DOHH2 (cell line): ENCODE measurements around the gene RFX4.

Experiments used
- CTCF ChIP-seq: fragments of 200-600 bp; sonication (generic); IDR thresholded peaks from one replicate; pipeline ENCODE4 v1.5.1; 2014; ENCODE audit warnings: antibody characterized with exemption, mild to moderate bottlenecking, low read depth, low read length; ENCODE audit not compliant: poor library complexity, severe bottlenecking
- EZH2phosphoT487 ChIP-seq: fragments of 200-600 bp; sonication (generic); IDR thresholded peaks from 2 replicates; pipeline ENCODE4 v1.6.1; 2017; ENCODE audit warnings: borderline replicate concordance, mild to moderate bottlenecking, antibody characterized with exemption, low read length, moderate library complexity, mixed read lengths

DNA sequence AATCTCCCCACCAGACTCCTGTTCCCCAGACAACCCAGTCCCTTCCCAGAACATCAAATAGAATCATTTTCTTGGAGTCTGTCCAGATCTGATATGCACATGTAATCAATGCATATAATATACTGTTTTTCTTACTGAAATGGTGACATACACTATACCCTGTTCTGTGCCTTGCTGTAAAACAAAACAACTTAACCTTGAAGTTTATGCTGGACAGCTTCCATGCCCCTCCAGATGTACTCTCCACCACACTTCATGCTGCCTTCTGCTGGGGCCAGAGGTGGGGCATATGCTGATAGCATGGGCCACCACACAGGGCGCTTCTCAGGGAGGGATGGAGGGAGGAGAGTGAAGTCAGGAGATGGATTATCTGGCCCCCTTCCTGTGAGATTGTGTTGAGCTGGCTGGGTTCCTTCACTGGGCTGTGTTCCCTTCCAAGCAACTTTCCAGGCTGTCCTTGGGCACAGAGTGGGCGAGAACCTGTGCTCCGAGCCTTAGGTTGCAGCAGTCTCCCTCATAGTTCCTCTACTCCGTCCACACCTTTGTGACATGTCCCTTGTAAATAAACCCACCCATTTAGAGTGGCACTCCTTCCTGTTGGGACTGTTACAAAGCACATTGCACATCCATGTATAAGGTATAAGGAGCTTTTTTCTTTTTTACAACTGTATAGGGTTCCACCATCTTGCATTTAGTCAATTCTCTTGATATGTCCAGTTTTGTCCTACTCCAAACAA is 114.0 kb downstream of the RFX4 start:
- TF ChIP-seq CTCF (no peak), EZH2phosphoT487 (no peak)
